Brain microvascular endothelial cell (primary cell): ENCODE data around the gene HDHD2.

Experiments used
- DNase-seq: peaks from one replicate; pipeline ENCODE4 v3.0.0-alpha.2; 2020
- H3K27ac ChIP-seq: fragments of 250-450 bp; sonication (Bioruptor Pico); 2 replicates; pipeline ENCODE4 v1.5.1; 2020; ENCODE audit warnings: mild to moderate bottlenecking, moderate library complexity
- H3K27me3 ChIP-seq: fragments of 250-450 bp; sonication (Bioruptor Pico); replicated peaks from 2 replicates; pipeline ENCODE4 v1.5.1; 2020; ENCODE audit warnings: mild to moderate bottlenecking
- H3K36me3 ChIP-seq: fragments of 250-450 bp; sonication (Bioruptor Pico); replicated peaks from 2 replicates; pipeline ENCODE4 v1.5.1; 2020; ENCODE audit warnings: mild to moderate bottlenecking
- H3K4me3 ChIP-seq: 2 replicates; pipeline ENCODE4 v1.5.1; 2011; ENCODE audit warnings: low read depth, mild to moderate bottlenecking, control low read depth, low read length, moderate library complexity
- CTCF ChIP-seq: IDR thresholded peaks from 2 replicates; pipeline ENCODE4 v1.5.1; 2011; ENCODE audit warnings: low read depth, mild to moderate bottlenecking, moderate library complexity, low read length, control low read depth, inconsistent platforms; ENCODE audit errors: missing control alignments
- in situ Hi-C: cut with HindIII; loops from 2 replicates; pipeline ENCODE4 v1.10.0; 2017; ENCODE audit warnings: low sequenced_read_pairs, low pct_ligation_motif_present

HDHD2 gene

GRCh38 chr18:47113796-47114540, 36.3 kb downstream of the HDHD2 start:
- no peak for DNase-seq
- no peak for TF ChIP-seq CTCF
- H3K27ac ChIP-seq, result no peak overlapping the region
- no peaks in the 10 kb centered on the region for H3K27me3 ChIP-seq
- in situ Hi-C loops, result no loop called here
- peaks cover 9% of the 10 kb centered on the region for H3K36me3 ChIP-seq
- no peak overlapping the region for H3K4me3 ChIP-seq

- no peak for TF ChIP-seq CTCF
- no peak for DNase-seq
- H3K4me3 ChIP-seq, result no peak overlapping the region
- peaks cover 11% of the 10 kb centered on the region for H3K36me3 ChIP-seq
- no peak overlapping the region for H3K27ac ChIP-seq
- H3K27me3 ChIP-seq, result no peaks in the 10 kb centered on the region
- in situ Hi-C loops, result no loop called here
Measured at GRCh38 chr18:47110492-47111274, 39.6 kb downstream of the HDHD2 start.

- no peak for DNase-seq
- no peak for TF ChIP-seq CTCF
- H3K27ac ChIP-seq, result no peak overlapping the region
- H3K4me3 ChIP-seq, result no peak overlapping the region
- H3K27me3 ChIP-seq, result no peaks in the 10 kb centered on the region
- in situ Hi-C loops, result no loop called here
- H3K36me3 ChIP-seq, result peaks cover 11% of the 10 kb centered on the region
Measured at GRCh38 chr18:47109720-47110119, 40.6 kb downstream of the HDHD2 start.

- H3K36me3 ChIP-seq, result peaks cover 11% of the 10 kb centered on the region
- in situ Hi-C loops, result no loop called here
Measured at GRCh38 chr18:47108998-47109405, 41.3 kb downstream of the HDHD2 start.

GRCh38 chr18:47108373-47108772, 41.9 kb downstream of the HDHD2 start:
- H3K4me3 ChIP-seq, result no peak overlapping the region
- no peak for DNase-seq
- in situ Hi-C loops, result no loop called here
- H3K27ac ChIP-seq, result no peak overlapping the region
- no peak for TF ChIP-seq CTCF
- H3K36me3 ChIP-seq, result peaks cover 11% of the 10 kb centered on the region
- H3K27me3 ChIP-seq, result no peaks in the 10 kb centered on the region

More at GRCh38 chr18:47108998-47109405, 41.3 kb downstream of the HDHD2 start:
- no peak for TF ChIP-seq CTCF
- no peak overlapping the region for H3K4me3 ChIP-seq
- no peak for DNase-seq
- no peak overlapping the region for H3K27ac ChIP-seq
- no peaks in the 10 kb centered on the region for H3K27me3 ChIP-seq
